DMS 273 treated with DMSO at 0.1 percent for 48 hours (cell line): ENCODE results near the gene PTX4.
"Not testable (repeated sequence)": the region's sequence is repeated elsewhere in the genome, so short reads cannot be mapped to it uniquely, and the experiment has no call there.

Experiments
- DNase-seq: peaks from one replicate; lab custom pipeline; 2025; lab: John Stamatoyannopoulos, UW

PTX4 gene

GRCh38 chr16:1481906-1482835 lies 6.6 kb downstream of the PTX4 start:
- DNase-seq = no peak

GRCh38 chr16:1478937-1479336 lies 9.8 kb downstream of the PTX4 start:
- DNase-seq = not testable (repeated sequence)

GRCh38 chr16:1477033-1477432 lies 11.7 kb downstream of the PTX4 start:
- DNase-seq = no peak

- DNase-seq = no peak
These were observed 13.1 kb downstream of the PTX4 start for GRCh38 chr16:1475552-1476114.

GRCh38 chr16:1474796-1475551 lies 13.8 kb downstream of the PTX4 start, which contains the start of gene CLCN7:
CLCN7 (minus strand) TSS chr16:1475028; CDS start chr16:1474974, 54 bp downstream.
- peak; percentile 38 for DNase-seq

- DNase-seq = no peak
These were observed 14.5 kb downstream of the PTX4 start for GRCh38 chr16:1474082-1474795.

GRCh38 chr16:1472974-1473373 lies 15.8 kb downstream of the PTX4 start:
- no peak for DNase-seq

GRCh38 chr16:1471569-1472194 lies 17.1 kb downstream of the PTX4 start:
- DNase-seq = no peak

GRCh38 chr16:1470481-1471251 lies 18.1 kb downstream of the PTX4 start:
- DNase-seq = no peak

GRCh38 chr16:1469693-1470201 lies 19.0 kb downstream of the PTX4 start:
- DNase-seq = no peak

- not testable (repeated sequence) for DNase-seq
These were observed 19.6 kb downstream of the PTX4 start for GRCh38 chr16:1469141-1469540.

- no peak for DNase-seq
These were observed 20.3 kb downstream of the PTX4 start for GRCh38 chr16:1468426-1468810.

- DNase-seq = no peak
These were observed 21.7 kb downstream of the PTX4 start for GRCh38 chr16:1466968-1467521.

- no peak for DNase-seq
These were observed 22.7 kb downstream of the PTX4 start for GRCh38 chr16:1466054-1466453.

- no peak for DNase-seq
These were observed 23.2 kb downstream of the PTX4 start for GRCh38 chr16:1465567-1465915.

- no peak for DNase-seq
These were observed 23.7 kb downstream of the PTX4 start for GRCh38 chr16:1464894-1465566.

GRCh38 chr16:1464196-1464893 lies 24.4 kb downstream of the PTX4 start:
- no peak for DNase-seq

- DNase-seq = no peak
These were observed 27.6 kb downstream of the PTX4 start for GRCh38 chr16:1461146-1461545.

GRCh38 chr16:1460602-1461138 lies 28.1 kb downstream of the PTX4 start:
- DNase-seq = no peak
